Activated gamma-delta T cell treated with Interleukin-2 at 50 U/mL for 16 hours (primary cell): Measurements from ENCODE around the gene PTPRJ.

ENCODE experiments used
- DNase-seq: peaks from one replicate; pipeline ENCODE4 v3.0.0-alpha.2; 2020

The PTPRJ gene

GRCh38 chr11:47969401-47969800 lies 11.0 kb upstream of the PTPRJ start:
- no peak for DNase-seq

- no peak for DNase-seq
Observed at GRCh38 chr11:47971501-47971900, 8.9 kb upstream of the PTPRJ start.

GRCh38 chr11:47973173-47973572 lies 7.2 kb upstream of the PTPRJ start:
- DNase-seq = no peak

GRCh38 chr11:47976931-47977330 lies 3.4 kb upstream of the PTPRJ start:
- DNase-seq = no peak

- DNase-seq = no peak
Observed at GRCh38 chr11:47977623-47978022, 2.7 kb upstream of the PTPRJ start.

- DNase-seq = no peak
Observed at GRCh38 chr11:47979378-47980087, 826 bp upstream of the PTPRJ start.

GRCh38 chr11:47980907-47981621 lies 705 bp downstream of the PTPRJ start:
- DNase-seq = no peak

- DNase-seq = no peak
Observed at GRCh38 chr11:47981667-47982404, 1.5 kb downstream of the PTPRJ start.

GRCh38 chr11:47982616-47983015 lies 2.3 kb downstream of the PTPRJ start:
- DNase-seq = no peak

- DNase-seq = no peak
Observed at GRCh38 chr11:47983464-47984397, 3.4 kb downstream of the PTPRJ start.

GRCh38 chr11:47986219-47986618 lies 5.9 kb downstream of the PTPRJ start:
- DNase-seq = no peak

GRCh38 chr11:47986742-47987141 lies 6.4 kb downstream of the PTPRJ start:
- DNase-seq = no peak

- no peak for DNase-seq
Observed at GRCh38 chr11:47987310-47987709, 7.0 kb downstream of the PTPRJ start.

GRCh38 chr11:47987781-47988180 lies 7.4 kb downstream of the PTPRJ start:
- DNase-seq = no peak

GRCh38 chr11:47989779-47990178 lies 9.4 kb downstream of the PTPRJ start:
- DNase-seq = no peak

GRCh38 chr11:47991266-47991830 lies 11.0 kb downstream of the PTPRJ start:
- DNase-seq = peak; percentile 18

- no peak for DNase-seq
Observed at GRCh38 chr11:47991894-47992293, 11.5 kb downstream of the PTPRJ start.

- no peak for DNase-seq
Observed at GRCh38 chr11:47992959-47993820, 12.8 kb downstream of the PTPRJ start.

- DNase-seq = no peak
Observed at GRCh38 chr11:47994417-47994816, 14.1 kb downstream of the PTPRJ start.

- DNase-seq = no peak
Observed at GRCh38 chr11:47995360-47995769, 15.0 kb downstream of the PTPRJ start.
